Tibial nerve (tissue), 4 donors: ENCODE data around the gene DROSHA. TPM values are rescaled to one million over a fixed set of nuclear protein-coding genes. Genes with fewer than 3 reads are reported as not detected.

ENCODE experiments used
- DNase-seq, 2 donors: peaks; one replicate each; pipeline ENCODE4 v3.0.0-alpha.2; 2019; ENCODE audit warnings: low spot score in 2 of 2
- H3K27ac ChIP-seq, 4 donors: fragments of 200-600 bp; sonication (generic) in 3 of 4; one replicate each; pipeline ENCODE4 v1.5.1; 2017 to 2019; ENCODE audit warnings: mild to moderate bottlenecking in 1 of 4
- H3K27me3 ChIP-seq, 2 donors: fragments of 200-600 bp; sonication (generic) in 1 of 2; one replicate each; pipeline versions ENCODE4 v1.5.1 to v1.6.0; 2017 to 2019
- H3K36me3 ChIP-seq, 3 donors: fragments of 200-600 bp; sonication (generic); one replicate each; pipeline ENCODE4 v1.5.1; 2018 to 2019
- H3K4me1 ChIP-seq, 4 donors: fragments of 200-600 bp; sonication (generic) in 3 of 4; one replicate each; pipeline ENCODE4 v1.5.1; 2017 to 2019
- H3K4me3 ChIP-seq, 4 donors: fragments of 200-600 bp; sonication (generic) in 3 of 4; one replicate each; pipeline ENCODE4 v1.5.1; 2017 to 2019; ENCODE audit warnings: mild to moderate bottlenecking in 1 of 4, moderate library complexity in 1 of 4
- H3K9me3 ChIP-seq, 4 donors: fragments of 200-600 bp; sonication (generic) in 3 of 4; one replicate each; pipeline ENCODE4 v1.5.1; 2017 to 2019
- CTCF ChIP-seq, 5 experiments: fragments of 200-600 bp in 3 of 5; fragments of 450-650 bp in 2 of 5; sonication (generic) in 3 of 5; IDR thresholded peaks; one replicate each; pipeline ENCODE4 v1.5.1; 2016 to 2019; ENCODE audit warnings: antibody characterized with exemption in 5 of 5, mild to moderate bottlenecking in 3 of 5, moderate library complexity in 2 of 5
- EP300 ChIP-seq, 2 donors: sonication (generic); formaldehyde crosslinking; IDR thresholded peaks; one replicate each; pipeline ENCODE4 v1.6.1; 2017; ENCODE audit warnings: antibody characterized with exemption in 2 of 2, mild to moderate bottlenecking in 1 of 2
- POLR2A ChIP-seq, 2 donors: fragments of 450-650 bp; IDR thresholded peaks; one replicate each; pipeline ENCODE4 v1.6.1; 2017; ENCODE audit warnings: antibody characterized with exemption in 2 of 2, mild to moderate bottlenecking in 2 of 2, moderate library complexity in 2 of 2
- WGBS, 2 donors: methylation state at CpG; one replicate each; pipeline ENCODE4 v1.1.5; 2018; 5-methylcytosine and 5-hydroxymethylcytosine counted together
- total RNA-seq, 4 donors: library from RNA; depleted of rRNA; stranded (reverse); fragments of >200 nt; gene quantifications; one replicate each; pipeline ENCODE4 v1.1.0, GENCODE V29; 2016

DROSHA gene
- total RNA-seq, 4 donors from 2014 or later = 53.0 to 65.9 (median 59.6) TPM

GRCh38 chr5:31427724-31428309, 104.1 kb downstream of the DROSHA start:
- H3K4me1 ChIP-seq = no peaks in the 10 kb centered on the region
- no peaks in the 10 kb centered on the region for H3K9me3 ChIP-seq
- no peaks in the 10 kb centered on the region for H3K27me3 ChIP-seq
- TF ChIP-seq EP300 (IDR thresholded peaks at IDR 0.05) (no peak), POLR2A (IDR thresholded peaks at IDR 0.05) (no peak), CTCF (IDR thresholded peaks at IDR 0.05) (no peak)
- 82 to 94% methylated on average over 1 of the region's 1 CpG for WGBS, 2 donors
- H3K4me3 ChIP-seq = no peak overlapping the region
- no peak overlapping the region for H3K27ac ChIP-seq
- no peak for DNase-seq
- H3K36me3 ChIP-seq = peaks cover 0 to 54% (median 3%) of the 10 kb centered on the region in 3 donors

DNA sequence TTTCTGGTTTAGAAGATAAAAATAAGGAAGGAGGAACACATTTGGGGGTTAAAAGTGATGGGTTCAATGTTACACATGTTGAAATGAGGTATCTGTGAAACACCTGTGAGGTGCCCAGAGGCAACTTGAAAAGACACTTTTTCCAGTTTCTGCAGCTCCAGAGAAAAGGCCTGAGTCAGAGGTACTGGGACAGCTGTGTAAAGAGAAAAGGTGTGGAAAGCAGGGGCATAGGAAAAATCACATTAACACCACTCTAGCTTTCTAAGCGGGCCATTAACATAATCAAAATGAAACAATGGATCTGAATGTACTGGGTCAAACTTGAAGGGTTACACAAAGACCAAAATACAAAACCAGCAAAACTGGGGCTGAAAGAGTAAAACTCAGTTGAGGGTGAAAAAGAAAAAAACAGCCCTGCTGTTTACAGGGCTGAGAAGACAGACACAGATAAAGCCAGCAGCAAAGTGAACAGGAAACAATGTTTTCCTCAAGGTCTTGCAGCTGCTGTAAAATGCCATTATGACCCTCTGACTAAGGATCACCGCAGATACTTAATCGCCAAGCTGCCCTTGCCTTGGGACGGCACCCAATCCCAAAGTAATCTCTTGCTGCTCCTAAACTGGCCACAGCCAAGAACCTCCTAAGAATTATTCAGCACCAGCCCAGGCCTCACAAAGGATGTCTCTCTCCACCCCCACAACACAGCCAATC, 104.7 kb downstream of the DROSHA start:
- Histone ChIP-seq H3K27me3 (no peaks in the 10 kb centered on the region), H3K36me3 (peaks cover 0 to 56% (median 3%) of the 10 kb centered on the region in 3 donors), H3K4me3 (no peak overlapping the region), H3K4me1 (peaks cover 0 to under 1% (median 0%) of the 10 kb centered on the region in 4 donors), H3K9me3 (no peaks in the 10 kb centered on the region), H3K27ac (no peak overlapping the region)
- TF ChIP-seq CTCF (IDR thresholded peaks at IDR 0.05) = no peak
- TF ChIP-seq POLR2A (IDR thresholded peaks at IDR 0.05) = no peak
- TF ChIP-seq EP300 (IDR thresholded peaks at IDR 0.05) = no peak
- 72 to 84% methylated on average over 4 of the region's 4 CpGs for WGBS, 2 donors
- DNase-seq = no peak

DNA sequence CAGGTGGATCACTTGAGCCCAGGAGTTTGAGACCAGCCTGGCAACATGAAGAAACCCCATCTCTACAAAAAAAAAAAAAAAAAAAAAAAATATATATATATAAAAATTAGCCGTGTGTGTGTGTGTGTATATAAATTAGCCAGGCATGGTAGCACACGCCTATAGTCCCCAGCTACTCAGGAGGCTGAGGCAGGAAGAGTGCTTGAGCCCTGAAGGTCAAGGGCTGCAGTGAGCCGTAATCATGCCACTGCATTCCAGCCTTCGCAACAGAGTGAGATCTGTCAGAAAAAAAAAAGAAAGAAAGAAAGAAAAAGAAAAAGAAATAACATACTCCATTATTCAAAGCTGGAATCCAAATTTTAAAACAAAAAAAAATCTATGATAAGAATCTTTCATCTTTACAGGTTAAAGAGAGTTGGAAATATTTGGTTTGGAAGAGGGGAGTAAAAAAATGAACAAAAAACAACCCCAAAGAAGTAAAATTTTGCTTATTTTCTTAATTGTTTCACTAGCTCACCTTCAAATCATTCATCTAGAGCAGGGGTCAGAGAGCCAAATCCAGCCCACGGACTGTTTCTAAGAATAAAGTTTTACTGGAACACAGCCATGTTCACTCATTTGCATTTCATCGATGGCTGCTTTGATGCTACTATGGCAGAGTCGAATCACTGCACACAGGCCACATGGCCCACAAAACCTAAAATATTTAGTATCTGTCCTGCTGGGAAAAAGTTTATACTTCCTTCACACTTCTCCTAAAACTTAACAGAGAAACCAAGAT, 109.9 kb downstream of the DROSHA start:
- peaks cover 0 to 2% (median 0%) of the 10 kb centered on the region in 4 donors for H3K4me1 ChIP-seq
- no peak for DNase-seq
- no peaks in the 10 kb centered on the region for H3K9me3 ChIP-seq
- 47 to 50% methylated on average over 5 to 7 of the region's 7 CpGs for WGBS, 2 donors
- TF ChIP-seq EP300 (IDR thresholded peaks at IDR 0.05) (no peak), POLR2A (IDR thresholded peaks at IDR 0.05) (no peak), CTCF (IDR thresholded peaks at IDR 0.05) (no peak)
- H3K36me3 ChIP-seq = peaks cover 0 to 80% (median 7%) of the 10 kb centered on the region in 3 donors
- H3K4me3 ChIP-seq = no peak overlapping the region
- no peaks in the 10 kb centered on the region for H3K27me3 ChIP-seq
- H3K27ac ChIP-seq = no peak overlapping the region

GRCh38 chr5:31417512-31417911, 114.4 kb downstream of the DROSHA start:
- H3K36me3 ChIP-seq = peaks cover 0 to 76% (median 4%) of the 10 kb centered on the region in 3 donors
- WGBS, 2 donors = 90% methylated on average over 5 of the region's 5 CpGs

More at GRCh38 chr5:31417512-31417911, 114.4 kb downstream of the DROSHA start:
- Histone ChIP-seq H3K4me3 (no peak overlapping the region), H3K9me3 (no peaks in the 10 kb centered on the region), H3K27me3 (no peaks in the 10 kb centered on the region), H3K27ac (no peak overlapping the region), H3K4me1 (peaks cover 0 to 2% (median 0%) of the 10 kb centered on the region in 4 donors)
- no peak for DNase-seq
- TF ChIP-seq EP300 (IDR thresholded peaks at IDR 0.05) (no peak), POLR2A (IDR thresholded peaks at IDR 0.05) (no peak), CTCF (IDR thresholded peaks at IDR 0.05) (no peak)
